ENCODE data around the gene MAPK12.

MAPK12 gene

GRCh38 chr22:50259302-50259701, 2.2 kb downstream of the MAPK12 start:
- no peaks in the 10 kb centered on the region for H3K9me3 ChIP-seq (ENCODE audit: control insufficient read depth in 1 of 2, low read length in 2 of 2)
- peaks cover 21 to 28% of the 10 kb centered on the region in 2 donors for H3K27me3 ChIP-seq (ENCODE audit: control insufficient read depth in 1 of 2, insufficient read depth in 2 of 2, low read length in 2 of 2)
- no peak overlapping the region for H3K27ac ChIP-seq (ENCODE audit: low read depth, low read length)
- H3K4me3 ChIP-seq (ENCODE audit: low read depth in 1 of 2, low read length in 2 of 2), result no peak overlapping the region
- no peaks in the 10 kb centered on the region for H3K36me3 ChIP-seq (ENCODE audit: control insufficient read depth in 1 of 2, insufficient read depth in 2 of 2, low read length in 2 of 2)
- no peak overlapping the region for H3K9ac ChIP-seq (ENCODE audit: low read depth in 1 of 2, low read length in 2 of 2)
- peaks cover 8% of the 10 kb centered on the region in 2 donors for H3K4me1 ChIP-seq (ENCODE audit: control insufficient read depth in 1 of 2, insufficient read depth in 2 of 2, low read length in 2 of 2)

GRCh38 chr22:50258361-50259292, 2.9 kb downstream of the MAPK12 start:
- H3K27ac ChIP-seq (ENCODE audit: low read depth, low read length), result no peak overlapping the region
- no peak overlapping the region for H3K4me3 ChIP-seq (ENCODE audit: low read depth in 1 of 2, low read length in 2 of 2)
- no peaks in the 10 kb centered on the region for H3K36me3 ChIP-seq (ENCODE audit: control insufficient read depth in 1 of 2, insufficient read depth in 2 of 2, low read length in 2 of 2)
- H3K9me3 ChIP-seq (ENCODE audit: control insufficient read depth in 1 of 2, low read length in 2 of 2), result no peaks in the 10 kb centered on the region
- H3K9ac ChIP-seq (ENCODE audit: low read depth in 1 of 2, low read length in 2 of 2), result no peak overlapping the region
- peaks cover 21 to 28% of the 10 kb centered on the region in 2 donors for H3K27me3 ChIP-seq (ENCODE audit: control insufficient read depth in 1 of 2, insufficient read depth in 2 of 2, low read length in 2 of 2)
- peaks cover 8% of the 10 kb centered on the region in 2 donors for H3K4me1 ChIP-seq (ENCODE audit: control insufficient read depth in 1 of 2, insufficient read depth in 2 of 2, low read length in 2 of 2)

- no peak overlapping the region for H3K4me3 ChIP-seq (ENCODE audit: low read depth in 1 of 2, low read length in 2 of 2)
- peaks cover 14 to 22% of the 10 kb centered on the region in 2 donors for H3K27me3 ChIP-seq (ENCODE audit: control insufficient read depth in 1 of 2, insufficient read depth in 2 of 2, low read length in 2 of 2)
- H3K27ac ChIP-seq (ENCODE audit: low read depth, low read length), result no peak overlapping the region
- H3K9ac ChIP-seq (ENCODE audit: low read depth in 1 of 2, low read length in 2 of 2), result no peak overlapping the region
- no peaks in the 10 kb centered on the region for H3K36me3 ChIP-seq (ENCODE audit: control insufficient read depth in 1 of 2, insufficient read depth in 2 of 2, low read length in 2 of 2)
- H3K4me1 ChIP-seq (ENCODE audit: control insufficient read depth in 1 of 2, insufficient read depth in 2 of 2, low read length in 2 of 2), result peaks cover 8% of the 10 kb centered on the region in 2 donors
- H3K9me3 ChIP-seq (ENCODE audit: control insufficient read depth in 1 of 2, low read length in 2 of 2), result no peaks in the 10 kb centered on the region
Measured at GRCh38 chr22:50257451-50258360, 3.8 kb downstream of the MAPK12 start.

DNA sequence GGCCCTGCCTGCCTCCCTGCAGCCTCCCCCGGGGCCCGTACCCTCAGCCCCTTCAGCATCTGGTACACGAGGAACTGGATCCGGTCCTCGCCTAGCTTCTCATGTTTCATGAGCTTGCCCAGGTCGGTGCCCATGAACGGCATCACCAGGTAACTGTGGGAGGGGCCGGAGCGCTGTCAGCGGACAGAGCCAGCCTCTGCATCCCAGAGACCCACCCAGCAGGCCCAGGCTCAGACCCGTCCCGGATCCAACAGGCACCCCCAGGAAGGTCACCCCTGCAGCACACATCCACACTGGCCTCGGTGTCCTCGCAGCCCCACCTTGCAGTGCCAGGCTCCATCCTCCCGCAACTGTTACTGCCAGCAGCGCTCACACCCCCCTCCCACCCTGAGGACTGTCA, 4.4 kb downstream of the MAPK12 start:
- Histone ChIP-seq H3K9me3 (ENCODE audit: control insufficient read depth in 1 of 2, low read length in 2 of 2) (no peaks in the 10 kb centered on the region), H3K27ac (ENCODE audit: low read depth, low read length) (no peak overlapping the region), H3K4me1 (ENCODE audit: control insufficient read depth in 1 of 2, insufficient read depth in 2 of 2, low read length in 2 of 2) (peaks cover 5 to 8% of the 10 kb centered on the region in 2 donors), H3K27me3 (ENCODE audit: control insufficient read depth in 1 of 2, insufficient read depth in 2 of 2, low read length in 2 of 2) (peaks cover 7 to 16% of the 10 kb centered on the region in 2 donors), H3K4me3 (ENCODE audit: low read depth in 1 of 2, low read length in 2 of 2) (no peak overlapping the region), H3K9ac (ENCODE audit: low read depth in 1 of 2, low read length in 2 of 2) (no peak overlapping the region), H3K36me3 (ENCODE audit: control insufficient read depth in 1 of 2, insufficient read depth in 2 of 2, low read length in 2 of 2) (no peaks in the 10 kb centered on the region)

GRCh38 chr22:50256258-50256862, 5.1 kb downstream of the MAPK12 start:
- Histone ChIP-seq H3K27ac (ENCODE audit: low read depth, low read length) (no peak overlapping the region), H3K36me3 (ENCODE audit: control insufficient read depth in 1 of 2, insufficient read depth in 2 of 2, low read length in 2 of 2) (no peaks in the 10 kb centered on the region), H3K4me1 (ENCODE audit: control insufficient read depth in 1 of 2, insufficient read depth in 2 of 2, low read length in 2 of 2) (peaks cover 11 to 12% of the 10 kb centered on the region in 2 donors), H3K9ac (ENCODE audit: low read depth in 1 of 2, low read length in 2 of 2) (no peak overlapping the region), H3K4me3 (ENCODE audit: low read depth in 1 of 2, low read length in 2 of 2) (no peak overlapping the region), H3K27me3 (ENCODE audit: control insufficient read depth in 1 of 2, insufficient read depth in 2 of 2, low read length in 2 of 2) (peaks cover 6 to 15% of the 10 kb centered on the region in 2 donors), H3K9me3 (ENCODE audit: control insufficient read depth in 1 of 2, low read length in 2 of 2) (no peaks in the 10 kb centered on the region)

- Histone ChIP-seq H3K27ac (ENCODE audit: low read depth, low read length) (no peak overlapping the region), H3K4me3 (ENCODE audit: low read depth in 1 of 2, low read length in 2 of 2) (no peak overlapping the region), H3K9ac (ENCODE audit: low read depth in 1 of 2, low read length in 2 of 2) (no peak overlapping the region), H3K4me1 (ENCODE audit: control insufficient read depth in 1 of 2, insufficient read depth in 2 of 2, low read length in 2 of 2) (peaks cover 10 to 12% of the 10 kb centered on the region in 2 donors), H3K9me3 (ENCODE audit: control insufficient read depth in 1 of 2, low read length in 2 of 2) (no peaks in the 10 kb centered on the region), H3K27me3 (ENCODE audit: control insufficient read depth in 1 of 2, insufficient read depth in 2 of 2, low read length in 2 of 2) (peaks cover 3 to 12% of the 10 kb centered on the region in 2 donors), H3K36me3 (ENCODE audit: control insufficient read depth in 1 of 2, insufficient read depth in 2 of 2, low read length in 2 of 2) (no peaks in the 10 kb centered on the region)
Measured at GRCh38 chr22:50255607-50256006, 5.9 kb downstream of the MAPK12 start.

- H3K9me3 ChIP-seq (ENCODE audit: control insufficient read depth in 1 of 2, low read length in 2 of 2), result no peaks in the 10 kb centered on the region
- no peaks in the 10 kb centered on the region for H3K36me3 ChIP-seq (ENCODE audit: control insufficient read depth in 1 of 2, insufficient read depth in 2 of 2, low read length in 2 of 2)
- H3K4me3 ChIP-seq (ENCODE audit: low read depth in 1 of 2, low read length in 2 of 2), result no peak overlapping the region
- no peak overlapping the region for H3K27ac ChIP-seq (ENCODE audit: low read depth, low read length)
- H3K27me3 ChIP-seq (ENCODE audit: control insufficient read depth in 1 of 2, insufficient read depth in 2 of 2, low read length in 2 of 2), result peaks cover 0 to 6% of the 10 kb centered on the region in 2 donors
- no peak overlapping the region for H3K9ac ChIP-seq (ENCODE audit: low read depth in 1 of 2, low read length in 2 of 2)
- H3K4me1 ChIP-seq (ENCODE audit: control insufficient read depth in 1 of 2, insufficient read depth in 2 of 2, low read length in 2 of 2), result peaks cover 14 to 17% of the 10 kb centered on the region in 2 donors
Measured at GRCh38 chr22:50255099-50255498, 6.4 kb downstream of the MAPK12 start.

- Histone ChIP-seq H3K4me1 (ENCODE audit: control insufficient read depth in 1 of 2, insufficient read depth in 2 of 2, low read length in 2 of 2) (peaks cover 23% of the 10 kb centered on the region in 2 donors), H3K27me3 (ENCODE audit: control insufficient read depth in 1 of 2, insufficient read depth in 2 of 2, low read length in 2 of 2) (peaks cover 0 to 3% of the 10 kb centered on the region in 2 donors), H3K4me3 (ENCODE audit: low read depth in 1 of 2, low read length in 2 of 2) (no peak overlapping the region), H3K36me3 (ENCODE audit: control insufficient read depth in 1 of 2, insufficient read depth in 2 of 2, low read length in 2 of 2) (peaks cover 0 to 3% of the 10 kb centered on the region in 2 donors), H3K27ac (ENCODE audit: low read depth, low read length) (no peak overlapping the region), H3K9me3 (ENCODE audit: control insufficient read depth in 1 of 2, low read length in 2 of 2) (no peaks in the 10 kb centered on the region), H3K9ac (ENCODE audit: low read depth in 1 of 2, low read length in 2 of 2) (no peak overlapping the region)
Measured at GRCh38 chr22:50253941-50254340, 7.5 kb downstream of the MAPK12 start.

DNA sequence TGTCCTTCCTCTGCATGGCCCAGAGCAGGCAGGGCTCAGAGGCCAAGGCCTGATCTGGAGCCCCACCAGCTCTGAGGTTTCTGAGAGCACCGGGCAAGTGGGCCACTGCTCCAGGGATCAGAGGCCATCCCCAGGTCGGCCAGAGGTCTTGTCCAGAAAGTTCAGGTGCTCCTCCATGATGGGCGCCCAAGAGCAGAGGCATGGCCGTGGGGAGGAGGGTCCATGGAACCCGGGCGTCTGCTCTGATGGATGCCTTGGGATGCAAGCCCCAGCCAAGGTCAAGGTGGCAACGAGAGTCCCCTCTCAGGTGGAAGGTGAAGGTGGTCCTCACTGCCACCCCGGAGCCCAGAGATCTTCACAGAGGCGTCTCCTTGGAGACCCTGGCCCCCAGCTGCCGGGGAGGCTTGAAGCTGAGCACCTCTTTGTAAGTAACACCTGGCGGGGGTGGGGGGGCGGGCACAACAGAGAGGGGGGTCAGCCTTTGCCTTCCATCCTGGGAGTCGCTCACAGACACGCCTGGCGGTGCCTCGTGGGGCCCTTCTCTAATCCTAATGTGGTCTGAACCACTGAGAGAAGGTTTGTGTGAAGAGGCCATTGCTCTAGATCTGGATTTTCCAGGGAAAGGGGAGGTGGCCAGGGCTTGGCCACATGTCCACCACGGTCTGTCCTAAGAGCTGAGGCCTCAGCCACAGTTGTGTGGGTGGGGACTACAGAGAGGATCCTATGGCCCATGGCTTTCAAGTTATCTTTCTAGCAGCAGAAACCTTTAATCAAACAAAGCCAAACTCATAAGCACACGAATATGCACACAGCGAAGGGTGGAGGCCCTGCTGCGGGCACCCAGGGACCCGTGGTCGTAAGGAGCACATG, 8.2 kb downstream of the MAPK12 start:
- peaks cover 23% of the 10 kb centered on the region in 2 donors for H3K4me1 ChIP-seq (ENCODE audit: control insufficient read depth in 1 of 2, insufficient read depth in 2 of 2, low read length in 2 of 2)
- H3K9me3 ChIP-seq (ENCODE audit: control insufficient read depth in 1 of 2, low read length in 2 of 2), result no peaks in the 10 kb centered on the region
- H3K36me3 ChIP-seq (ENCODE audit: control insufficient read depth in 1 of 2, insufficient read depth in 2 of 2, low read length in 2 of 2), result peaks cover 0 to 8% of the 10 kb centered on the region in 2 donors
- no peak overlapping the region for H3K9ac ChIP-seq (ENCODE audit: low read depth in 1 of 2, low read length in 2 of 2)
- H3K27me3 ChIP-seq (ENCODE audit: control insufficient read depth in 1 of 2, insufficient read depth in 2 of 2, low read length in 2 of 2), result peaks cover 0 to 3% of the 10 kb centered on the region in 2 donors
- no peak overlapping the region for H3K4me3 ChIP-seq (ENCODE audit: low read depth in 1 of 2, low read length in 2 of 2)
- H3K27ac ChIP-seq (ENCODE audit: low read depth, low read length), result no peak overlapping the region

Measured in duodenal mucosa (tissue), 2 donors.